SK-N-SH (cell line): ENCODE data around the gene B3GNT5. TPM values are rescaled to one million over a fixed set of nuclear protein-coding genes. Genes with fewer than 3 reads are reported as not detected.

Experiments used
- CTCF ChIA-PET: fragments of 300-600, 350-600 bp; formaldehyde crosslinking; extraction: SDS; loops from one replicate; lab custom pipeline; 2021; lab: Yijun Ruan, JAX
- POLR2A ChIA-PET: fragments of 350-600 bp; sonication (Branson Sonifier 250); formaldehyde crosslinking; extraction: SDS; loops from one replicate; lab custom pipeline; 2020; ENCODE audit warnings: antibody characterized with exemption, inconsistent platforms; lab: Yijun Ruan, JAX
- DNase-seq: peaks from one replicate; pipeline ENCODE4 v3.0.0; 2012
- H2AFZ ChIP-seq: fragments of 200-600 bp; sonication (generic); 2 replicates; pipeline ENCODE4 v1.8.1; 2016; ENCODE audit warnings: antibody characterized with exemption, mild to moderate bottlenecking, low read depth
- H3F3A ChIP-seq: fragments of 200-600 bp; sonication (generic); replicated peaks from 2 replicates; pipeline ENCODE3; 2016; ENCODE audit warnings: antibody characterized with exemption, mild to moderate bottlenecking; ENCODE audit not compliant: insufficient read depth
- H3K27ac ChIP-seq, 2 experiments: fragments of 200-500 bp in 1 of 2; fragments of 200-600 bp in 1 of 2; sonication (Bioruptor generic) in 1 of 2; sonication (generic), shearing (Covaris generic) in 1 of 2; 2 replicates each; pipeline versions ENCODE4 v1.5.1 to v1.6.1; 2014 to 2016; ENCODE audit warnings: low read depth in 2 of 2, inconsistent platforms in 1 of 2, low read length in 1 of 2, mild to moderate bottlenecking in 1 of 2, mixed read lengths in 1 of 2
- H3K27me3 ChIP-seq: fragments of 200-600 bp; sonication (generic), shearing (Covaris generic); 2 replicates; pipeline ENCODE4 v1.6.1; 2016; ENCODE audit warnings: mixed run types; ENCODE audit not compliant: insufficient read depth
- H3K36me3 ChIP-seq, 2 experiments: fragments of 200-500 bp in 1 of 2; fragments of 200-600 bp in 1 of 2; sonication (Bioruptor generic) in 1 of 2; sonication (generic) in 1 of 2; replicated peaks in 1 of 2; 2 replicates each; pipeline versions ENCODE3 to v1.5.1; 2014 to 2016; ENCODE audit warnings: low read length in 1 of 2, mild to moderate bottlenecking in 1 of 2; ENCODE audit not compliant: insufficient read depth in 2 of 2, control insufficient read depth in 1 of 2
- H3K4me1 ChIP-seq, 2 experiments: fragments of 200-500 bp in 1 of 2; fragments of 200-600 bp in 1 of 2; sonication (Bioruptor generic) in 1 of 2; sonication (generic), shearing (Covaris generic) in 1 of 2; 2 replicates each; pipeline versions ENCODE4 v1.5.1 to v1.6.1; 2014 to 2016; ENCODE audit warnings: low read depth in 1 of 2, low read length in 1 of 2, mixed run types in 1 of 2; ENCODE audit not compliant: insufficient read depth in 2 of 2, control insufficient read depth in 1 of 2
- H3K4me2 ChIP-seq: fragments of 200-600 bp; sonication (generic), shearing (Covaris generic); 2 replicates; pipeline ENCODE4 v1.6.1; 2017; ENCODE audit warnings: mixed run types
- H3K4me3 ChIP-seq, 2 experiments: fragments of 200-500 bp in 1 of 2; fragments of 200-600 bp in 1 of 2; sonication (Bioruptor generic) in 1 of 2; sonication (generic), shearing (Covaris generic) in 1 of 2; 2 replicates each; pipeline versions ENCODE4 v1.5.1 to v1.8.1; 2014 to 2016; ENCODE audit warnings: low read depth in 2 of 2, inconsistent platforms in 1 of 2, low read length in 1 of 2, mild to moderate bottlenecking in 1 of 2, mixed read lengths in 1 of 2, moderate library complexity in 1 of 2
- H3K79me2 ChIP-seq: fragments of 200-600 bp; sonication (generic); 2 replicates; pipeline ENCODE4 v1.8.1; 2017; ENCODE audit warnings: mild to moderate bottlenecking; ENCODE audit not compliant: insufficient read depth
- H3K9ac ChIP-seq: fragments of 200-600 bp; sonication (generic); 2 replicates; pipeline ENCODE4 v1.6.1; 2017; ENCODE audit warnings: mixed run types
- H3K9me2 ChIP-seq: fragments of 200-600 bp; sonication (generic); 2 replicates; pipeline ENCODE4 v1.6.1; 2017; ENCODE audit warnings: mixed run types
- H3K9me3 ChIP-seq: fragments of 200-600 bp; sonication (generic); 2 replicates; pipeline ENCODE4 v1.6.1; 2017; ENCODE audit warnings: mixed run types, mild to moderate bottlenecking, moderate library complexity
- H4K20me1 ChIP-seq: fragments of 200-600 bp; sonication (generic); 2 replicates; pipeline ENCODE4 v1.6.1; 2017; ENCODE audit warnings: mild to moderate bottlenecking, mixed run types; ENCODE audit not compliant: insufficient read depth
- CHD2 ChIP-seq: fragments of 150-350 bp; IDR thresholded peaks from 2 replicates; pipeline ENCODE4 v1.6.1; 2018; ENCODE audit warnings: low read length; ENCODE audit not compliant: partially characterized antibody
- FOXJ3 ChIP-seq: sonication (generic); formaldehyde crosslinking; IDR thresholded peaks from 2 replicates; pipeline ENCODE4 v1.5.1; 2020; ENCODE audit warnings: mild to moderate bottlenecking, missing genetic modification reagents
- GABPA ChIP-seq: IDR thresholded peaks from 2 replicates; pipeline ENCODE4 v1.4.0; 2012; ENCODE audit warnings: low read depth, mild to moderate bottlenecking
- SIN3A ChIP-seq: IDR thresholded peaks from 2 replicates; pipeline ENCODE4 v1.6.1; 2012; ENCODE audit warnings: low read depth, mild to moderate bottlenecking, low read length, moderate library complexity, borderline replicate concordance
- SMC3 ChIP-seq: IDR thresholded peaks from 2 replicates; pipeline ENCODE4 v1.6.1; 2012; ENCODE audit warnings: low read depth, low read length, improper control_type of control experiment
- WGBS: methylation state at CpG from one replicate; pipeline ENCODE4 v1.1.6; 2017; ENCODE audit warnings: low lambda C conversion rate; 5-methylcytosine and 5-hydroxymethylcytosine counted together
- polyA plus RNA-seq, 3 experiments: library from polyadenylated mRNA; depleted of rRNA; stranded (reverse); fragments of >200 nt; gene quantifications; 2 replicates each; pipeline ENCODE4 v1.2.3, GENCODE V29; 2012
- TF ChIP-seq, protein P1 (sequence below): fragments of 200-600 bp; sonication (generic); IDR thresholded peaks from 2 replicates; pipeline ENCODE4 v1.6.1; 2017; ENCODE audit warnings: antibody characterized with exemption, mild to moderate bottlenecking, moderate library complexity
- TF ChIP-seq, protein P2 (sequence below): IDR thresholded peaks from 2 replicates; pipeline ENCODE4 v1.6.1; 2012; ENCODE audit warnings: mild to moderate bottlenecking, low read depth, low read length, moderate library complexity
- TF ChIP-seq, protein P3 (sequence below): IDR thresholded peaks from 2 replicates; pipeline ENCODE4 v1.4.0; 2012; ENCODE audit warnings: low read depth, borderline replicate concordance
- TF ChIP-seq, protein P4 (sequence below): fragments of 150-350 bp; IDR thresholded peaks from 2 replicates; pipeline ENCODE4 v1.6.1; 2017; ENCODE audit warnings: antibody characterized with exemption, low read length, low read depth, borderline replicate concordance

Gene B3GNT5
- polyA plus RNA-seq, 1 of the 3 experiments (the other 2 are of a cell fraction), result 4.7 TPM

DNA sequence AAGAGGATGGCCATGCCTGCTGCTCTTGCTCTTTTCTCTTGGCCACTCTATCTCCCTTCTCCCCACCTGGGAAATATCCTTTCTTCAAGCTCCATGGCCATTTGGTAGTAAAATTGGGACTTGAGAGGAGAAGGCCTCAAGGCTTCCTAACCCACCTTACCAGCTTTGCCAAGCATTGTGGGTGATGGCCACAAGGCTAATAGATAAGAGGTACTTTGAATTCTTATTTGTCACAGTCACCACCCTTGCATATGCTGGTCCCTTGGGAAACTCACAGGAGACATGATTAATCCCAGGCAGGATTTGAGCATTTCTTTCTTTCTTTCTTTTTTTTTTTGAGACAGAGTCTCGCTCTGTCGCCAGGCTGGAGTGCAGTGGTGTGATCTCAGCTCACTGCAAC is 37.2 kb downstream of the B3GNT5 start:
- Histone ChIP-seq H3K36me3 (peaks cover 0 to 3% of the 10 kb centered on the region in 2 experiments), H3K4me3 (no peak overlapping the region), H4K20me1 (no peaks in the 10 kb centered on the region), H3K27ac (no peak overlapping the region), H3K9ac (no peak overlapping the region), H3K27me3 (no peaks in the 10 kb centered on the region), H3K9me2 (no peaks in the 10 kb centered on the region), H2AFZ (no peak overlapping the region), H3K9me3 (no peaks in the 10 kb centered on the region), H3K79me2 (no peaks in the 10 kb centered on the region), H3F3A (peaks cover 10% of the 10 kb centered on the region), H3K4me1 (peaks cover 11 to 22% of the 10 kb centered on the region in 2 experiments), H3K4me2 (no peak overlapping the region)
- POLR2A ChIA-PET, result no interaction called here
- 100% methylated on average over 2 of the region's 2 CpGs for WGBS
- DNase-seq, result no peak
- TF ChIP-seq SMC3 (no peak), GABPA (no peak), SIN3A (no peak), FOXJ3 (CRISPR knock-in tag) (no peak), CHD2 (no peak)
- TF ChIP-seq, protein P1, sequence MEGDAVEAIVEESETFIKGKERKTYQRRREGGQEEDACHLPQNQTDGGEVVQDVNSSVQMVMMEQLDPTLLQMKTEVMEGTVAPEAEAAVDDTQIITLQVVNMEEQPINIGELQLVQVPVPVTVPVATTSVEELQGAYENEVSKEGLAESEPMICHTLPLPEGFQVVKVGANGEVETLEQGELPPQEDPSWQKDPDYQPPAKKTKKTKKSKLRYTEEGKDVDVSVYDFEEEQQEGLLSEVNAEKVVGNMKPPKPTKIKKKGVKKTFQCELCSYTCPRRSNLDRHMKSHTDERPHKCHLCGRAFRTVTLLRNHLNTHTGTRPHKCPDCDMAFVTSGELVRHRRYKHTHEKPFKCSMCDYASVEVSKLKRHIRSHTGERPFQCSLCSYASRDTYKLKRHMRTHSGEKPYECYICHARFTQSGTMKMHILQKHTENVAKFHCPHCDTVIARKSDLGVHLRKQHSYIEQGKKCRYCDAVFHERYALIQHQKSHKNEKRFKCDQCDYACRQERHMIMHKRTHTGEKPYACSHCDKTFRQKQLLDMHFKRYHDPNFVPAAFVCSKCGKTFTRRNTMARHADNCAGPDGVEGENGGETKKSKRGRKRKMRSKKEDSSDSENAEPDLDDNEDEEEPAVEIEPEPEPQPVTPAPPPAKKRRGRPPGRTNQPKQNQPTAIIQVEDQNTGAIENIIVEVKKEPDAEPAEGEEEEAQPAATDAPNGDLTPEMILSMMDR, result no peak
- TF ChIP-seq, protein P2, sequence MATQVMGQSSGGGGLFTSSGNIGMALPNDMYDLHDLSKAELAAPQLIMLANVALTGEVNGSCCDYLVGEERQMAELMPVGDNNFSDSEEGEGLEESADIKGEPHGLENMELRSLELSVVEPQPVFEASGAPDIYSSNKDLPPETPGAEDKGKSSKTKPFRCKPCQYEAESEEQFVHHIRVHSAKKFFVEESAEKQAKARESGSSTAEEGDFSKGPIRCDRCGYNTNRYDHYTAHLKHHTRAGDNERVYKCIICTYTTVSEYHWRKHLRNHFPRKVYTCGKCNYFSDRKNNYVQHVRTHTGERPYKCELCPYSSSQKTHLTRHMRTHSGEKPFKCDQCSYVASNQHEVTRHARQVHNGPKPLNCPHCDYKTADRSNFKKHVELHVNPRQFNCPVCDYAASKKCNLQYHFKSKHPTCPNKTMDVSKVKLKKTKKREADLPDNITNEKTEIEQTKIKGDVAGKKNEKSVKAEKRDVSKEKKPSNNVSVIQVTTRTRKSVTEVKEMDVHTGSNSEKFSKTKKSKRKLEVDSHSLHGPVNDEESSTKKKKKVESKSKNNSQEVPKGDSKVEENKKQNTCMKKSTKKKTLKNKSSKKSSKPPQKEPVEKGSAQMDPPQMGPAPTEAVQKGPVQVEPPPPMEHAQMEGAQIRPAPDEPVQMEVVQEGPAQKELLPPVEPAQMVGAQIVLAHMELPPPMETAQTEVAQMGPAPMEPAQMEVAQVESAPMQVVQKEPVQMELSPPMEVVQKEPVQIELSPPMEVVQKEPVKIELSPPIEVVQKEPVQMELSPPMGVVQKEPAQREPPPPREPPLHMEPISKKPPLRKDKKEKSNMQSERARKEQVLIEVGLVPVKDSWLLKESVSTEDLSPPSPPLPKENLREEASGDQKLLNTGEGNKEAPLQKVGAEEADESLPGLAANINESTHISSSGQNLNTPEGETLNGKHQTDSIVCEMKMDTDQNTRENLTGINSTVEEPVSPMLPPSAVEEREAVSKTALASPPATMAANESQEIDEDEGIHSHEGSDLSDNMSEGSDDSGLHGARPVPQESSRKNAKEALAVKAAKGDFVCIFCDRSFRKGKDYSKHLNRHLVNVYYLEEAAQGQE, result no peak
- TF ChIP-seq, protein P3, sequence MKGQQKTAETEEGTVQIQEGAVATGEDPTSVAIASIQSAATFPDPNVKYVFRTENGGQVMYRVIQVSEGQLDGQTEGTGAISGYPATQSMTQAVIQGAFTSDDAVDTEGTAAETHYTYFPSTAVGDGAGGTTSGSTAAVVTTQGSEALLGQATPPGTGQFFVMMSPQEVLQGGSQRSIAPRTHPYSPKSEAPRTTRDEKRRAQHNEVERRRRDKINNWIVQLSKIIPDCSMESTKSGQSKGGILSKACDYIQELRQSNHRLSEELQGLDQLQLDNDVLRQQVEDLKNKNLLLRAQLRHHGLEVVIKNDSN, result no peak
- TF ChIP-seq, protein P4, sequence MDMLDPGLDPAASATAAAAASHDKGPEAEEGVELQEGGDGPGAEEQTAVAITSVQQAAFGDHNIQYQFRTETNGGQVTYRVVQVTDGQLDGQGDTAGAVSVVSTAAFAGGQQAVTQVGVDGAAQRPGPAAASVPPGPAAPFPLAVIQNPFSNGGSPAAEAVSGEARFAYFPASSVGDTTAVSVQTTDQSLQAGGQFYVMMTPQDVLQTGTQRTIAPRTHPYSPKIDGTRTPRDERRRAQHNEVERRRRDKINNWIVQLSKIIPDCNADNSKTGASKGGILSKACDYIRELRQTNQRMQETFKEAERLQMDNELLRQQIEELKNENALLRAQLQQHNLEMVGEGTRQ, result no peak
- CTCF ChIA-PET, result interaction anchor here (1.1 kb wide), 1 partner anchor 10 kb away, joined by 3 read pairs; no protein-coding TSS in a partner anchor
